GM12873 (cell line): Measurements from ENCODE around the gene AAR2.

ENCODE experiments used
- CTCF ChIP-seq: IDR thresholded peaks from 2 replicates; pipeline ENCODE4 v1.5.1; 2012; ENCODE audit warnings: low read depth, mild to moderate bottlenecking, moderate library complexity, low read length, control low read depth; ENCODE audit not compliant: insufficient read depth; ENCODE audit errors: missing control alignments

The AAR2 gene

GRCh38 chr20:36267605-36268381, 31.5 kb downstream of the AAR2 start:
- TF ChIP-seq CTCF, result no peak

GRCh38 chr20:36268440-36269342, 32.4 kb downstream of the AAR2 start:
- TF ChIP-seq CTCF, result no peak

- no peak for TF ChIP-seq CTCF
These were observed 33.2 kb downstream of the AAR2 start for GRCh38 chr20:36269507-36269906.

- TF ChIP-seq CTCF, result no peak
These were observed 34.7 kb downstream of the AAR2 start for GRCh38 chr20:36270744-36271638.

GRCh38 chr20:36271639-36272546, 35.6 kb downstream of the AAR2 start:
- TF ChIP-seq CTCF, result no peak

- no peak for TF ChIP-seq CTCF
These were observed 36.4 kb downstream of the AAR2 start for GRCh38 chr20:36272547-36273220.
